ENCODE results near the gene VEZF1. TPM values are rescaled to one million over a fixed set of nuclear protein-coding genes. Genes with fewer than 3 reads are reported as not detected.
A peak's percentile ranks its signal among the peaks of the same experiment; 100 is the strongest.

Gene VEZF1
- total and polyA plus RNA-seq, 8 donors = 11.7 to 41.6 (median 23.3) TPM

DNA sequence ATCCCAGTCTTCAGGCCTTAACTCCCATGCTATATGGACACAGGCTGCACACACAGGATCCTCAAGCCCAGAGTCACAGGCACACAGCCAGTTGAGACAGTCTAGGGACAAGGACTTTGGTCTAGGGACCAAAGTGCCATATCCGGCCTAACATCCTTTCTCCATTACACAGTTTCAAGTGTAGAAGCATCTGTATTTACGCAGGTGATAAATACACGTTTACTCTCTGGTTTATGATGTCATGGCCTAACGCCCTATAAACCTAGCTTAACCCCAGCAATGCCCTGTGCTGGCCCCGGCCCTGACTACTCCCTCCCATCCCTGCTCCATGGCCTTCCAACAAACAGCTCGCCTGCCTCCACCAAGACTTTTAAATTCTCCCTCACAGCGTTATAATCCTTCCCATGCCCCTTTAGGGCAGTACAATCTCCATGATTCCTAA lies 50.0 kb downstream of the VEZF1 start:
- 55 to 71% methylated on average over 7 of the region's 7 CpGs for WGBS, 2 donors
- H3K36me3 ChIP-seq = no peaks in the 10 kb centered on the region
- no peak for DNase-seq
- intact Hi-C loops (cut with DNase I) = no loop called here
- TF ChIP-seq CTCF (IDR thresholded peaks at IDR 0.05) = no peak
- H3K4me3 ChIP-seq = no peak overlapping the region
- H3K4me1 ChIP-seq = peaks cover 11 to 33% (median 24%) of the 10 kb centered on the region in 3 donors
- no peak for FAIRE-seq
- H3K9me3 ChIP-seq = no peaks in the 10 kb centered on the region
- no peaks in the 10 kb centered on the region for H3K27me3 ChIP-seq
- peak overlapping the region in 2 of 4 donors; percentile 41 to 48 for H3K27ac ChIP-seq
- no peak for ATAC-seq

DNA sequence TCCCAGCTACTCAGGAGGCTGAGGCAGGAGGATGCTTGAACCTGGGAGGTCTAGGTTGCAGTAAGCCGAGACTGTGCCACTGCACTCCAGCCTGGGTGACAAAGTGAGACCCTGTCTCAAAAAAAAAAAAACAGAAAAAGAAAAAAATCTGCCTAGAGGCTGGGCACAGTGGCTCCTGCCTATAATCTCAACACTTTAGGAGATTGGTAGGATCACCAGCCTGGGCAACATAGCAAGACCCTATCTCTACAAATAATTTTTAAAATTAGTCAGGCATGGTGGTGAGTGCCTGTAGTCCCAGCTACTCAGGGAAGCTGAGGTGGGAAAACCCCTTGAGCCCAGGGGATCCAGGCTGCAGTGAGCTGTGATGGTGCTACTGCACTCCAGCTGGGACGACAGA lies 50.6 kb downstream of the VEZF1 start:
- Histone ChIP-seq H3K4me3 (no peak overlapping the region), H3K27me3 (no peaks in the 10 kb centered on the region), H3K9me3 (no peaks in the 10 kb centered on the region), H3K27ac (peak overlapping the region in 2 of 4 donors; percentile 41 to 48), H3K36me3 (no peaks in the 10 kb centered on the region), H3K4me1 (peaks cover 11 to 33% (median 24%) of the 10 kb centered on the region in 3 donors)
- no peak for TF ChIP-seq CTCF (IDR thresholded peaks at IDR 0.05)
- intact Hi-C loops (cut with DNase I) = no loop called here
- FAIRE-seq (no peak), DNase-seq (no peak), ATAC-seq (no peak)
- WGBS, 2 donors = 92 to 98% methylated on average over 2 of the region's 2 CpGs

DNA sequence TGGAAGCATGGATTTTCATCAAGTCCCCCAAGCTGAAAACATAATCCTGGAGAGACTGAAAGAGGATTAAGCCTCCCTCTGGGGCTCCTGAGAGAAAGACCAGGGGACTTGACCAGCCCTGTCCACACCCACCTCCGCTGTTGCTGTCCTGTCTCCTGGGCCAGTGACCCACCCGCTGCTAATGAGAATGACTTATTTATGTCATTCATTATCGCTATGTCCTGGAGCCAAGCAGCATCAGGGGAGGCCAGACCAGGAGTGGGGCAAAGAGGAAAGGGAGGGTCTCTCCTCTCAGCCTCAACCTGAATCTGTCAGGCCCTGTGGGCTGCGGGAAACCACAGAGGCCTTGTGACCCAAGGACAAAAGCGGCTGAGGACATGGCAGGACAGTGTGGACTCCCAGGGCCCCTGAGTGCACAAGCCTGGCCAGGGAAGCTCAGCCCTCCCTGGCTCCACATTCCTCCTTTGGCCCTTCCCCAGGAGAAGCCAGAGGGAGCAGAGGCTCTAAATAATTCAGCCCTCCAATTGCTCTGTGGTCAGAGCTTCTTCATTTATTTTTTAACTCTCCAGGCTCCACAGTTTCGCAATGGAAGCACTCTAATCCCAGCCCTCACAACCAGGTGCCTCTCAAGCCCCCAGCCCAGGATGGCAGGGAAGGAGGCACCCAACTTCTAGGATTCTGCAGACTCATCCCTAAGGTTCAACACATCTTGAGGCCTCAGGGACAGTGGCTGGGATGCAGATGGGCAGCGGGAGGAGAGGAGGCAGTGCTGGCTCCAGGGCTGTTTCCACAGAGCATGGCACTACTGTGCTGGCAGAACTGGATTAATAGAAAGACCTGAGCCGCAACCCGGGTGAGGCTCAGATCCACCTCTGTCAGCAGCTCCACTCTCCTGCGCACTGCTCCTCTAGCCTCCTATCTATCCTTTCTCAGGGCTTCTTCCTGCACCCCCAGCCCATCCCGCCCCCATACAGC lies 51.9 kb downstream of the VEZF1 start:
- 68 to 74% methylated on average over 11 of the region's 11 CpGs for WGBS, 2 donors
- H3K36me3 ChIP-seq = no peaks in the 10 kb centered on the region
- peak overlapping the region; percentile 73 to 87 (median 84) for H3K27ac ChIP-seq
- intact Hi-C loops (cut with DNase I) = no loop called here
- peaks cover 9 to 26% (median 23%) of the 10 kb centered on the region in 3 donors for H3K4me1 ChIP-seq
- H3K9me3 ChIP-seq = no peaks in the 10 kb centered on the region
- ATAC-seq (peak; percentile 27 to 44 (median 31)), FAIRE-seq (no peak), DNase-seq (no peak)
- H3K4me3 ChIP-seq = no peak overlapping the region
- TF ChIP-seq CTCF (IDR thresholded peaks at IDR 0.05) = no peak
- no peaks in the 10 kb centered on the region for H3K27me3 ChIP-seq

- intact Hi-C loops (cut with DNase I) = no loop called here
- 85 to 90% methylated on average over 12 of the region's 12 CpGs for WGBS, 2 donors
- no peak overlapping the region for H3K27ac ChIP-seq
- no peaks in the 10 kb centered on the region for H3K9me3 ChIP-seq
- no peaks in the 10 kb centered on the region for H3K27me3 ChIP-seq
- H3K4me1 ChIP-seq = peaks cover 11 to 21% (median 19%) of the 10 kb centered on the region in 3 donors
- DNase-seq (no peak), ATAC-seq (no peak), FAIRE-seq (no peak)
- no peak for TF ChIP-seq CTCF (IDR thresholded peaks at IDR 0.05)
- H3K36me3 ChIP-seq = no peaks in the 10 kb centered on the region
- no peak overlapping the region for H3K4me3 ChIP-seq
Observed at GRCh38 chr17:57931488-57932137, 56.4 kb downstream of the VEZF1 start.

All from pancreas (tissue), 10 donors.